Lower lobe of right lung (tissue), 2 donors: ENCODE results near the gene CCR7. TPM values are rescaled to one million over a fixed set of nuclear protein-coding genes. Genes with fewer than 3 reads are reported as not detected.

Experiments used
- ATAC-seq, 2 donors: fragments of 200-7000 bp; cut with Tn5 transposase; one replicate each; pipeline ENCODE4 v1.9.1; 2020 to 2022; ENCODE audit warnings: mild to moderate bottlenecking in 2 of 2, moderate library complexity in 2 of 2
- DNase-seq: peaks from one replicate; pipeline ENCODE4 v3.0.0-alpha.2; 2020
- H3K27ac ChIP-seq: fragments of 200-600 bp; one replicate; pipeline ENCODE4 v1.8.0; 2022
- H3K27me3 ChIP-seq: fragments of 200-600 bp; one replicate; pipeline ENCODE4 v1.8.0; 2022; ENCODE audit warnings: low read depth
- H3K36me3 ChIP-seq: fragments of 200-600 bp; one replicate; pipeline ENCODE4 v1.8.0; 2022; ENCODE audit warnings: mild to moderate bottlenecking
- H3K4me1 ChIP-seq: fragments of 200-600 bp; one replicate; pipeline ENCODE4 v1.8.0; 2022
- H3K4me3 ChIP-seq: fragments of 200-600 bp; one replicate; pipeline ENCODE4 v1.8.0; 2022; ENCODE audit warnings: mild to moderate bottlenecking
- H3K9me3 ChIP-seq: fragments of 200-600 bp; one replicate; pipeline ENCODE4 v1.8.0; 2022
- intact Hi-C: fragments of 100-400 bp; cut with DNase I; formaldehyde crosslinking; loops from one replicate; pipeline ENCODE4 v1.11.0; 2022
- total RNA-seq: library from RNA; stranded (reverse); fragmentation: NEBNext Ultra II Directional; extraction: Animal tissue kit (Norgen Biotek cat#: 25700); gene quantifications from one replicate; pipeline ENCODE4 v1.2.1, GENCODE V29; 2021
- TF ChIP-seq, protein P1 (sequence below): fragments of 200-600 bp; IDR thresholded peaks from one replicate; pipeline ENCODE4 v1.8.0; 2022; ENCODE audit warnings: antibody characterized with exemption, mild to moderate bottlenecking
- donor health status: DM: no; HTN: yes; CAD: no; lungs with severe emphysema.

CCR7 gene
- total RNA-seq, 1 donor from 2014 or later: 2.2 TPM

DNA sequence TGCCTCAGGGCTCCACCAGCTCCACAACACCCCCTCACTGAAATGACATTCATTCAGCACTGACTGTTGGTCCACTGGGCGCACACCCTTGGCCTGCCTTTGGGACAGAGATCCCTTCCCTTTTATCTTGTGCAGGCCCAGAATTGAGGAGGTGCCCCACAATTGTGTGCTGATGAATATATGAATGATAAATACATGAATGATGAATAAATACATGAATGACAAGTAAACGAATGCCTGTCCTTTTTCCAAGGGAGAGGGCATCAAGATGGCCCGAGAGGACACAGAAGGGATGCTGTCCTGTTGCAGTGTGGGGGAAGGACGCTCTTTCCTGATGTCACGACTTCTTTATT is 5.7 kb downstream of the CCR7 start:
- Histone ChIP-seq H3K36me3 (no peaks in the 10 kb centered on the region), H3K4me3 (no peak overlapping the region), H3K27ac (peak overlapping the region; percentile 77), H3K27me3 (no peaks in the 10 kb centered on the region), H3K9me3 (no peaks in the 10 kb centered on the region), H3K4me1 (peaks cover 69% of the 10 kb centered on the region)
- intact Hi-C loops: no loop called here
- TF ChIP-seq, protein P1, sequence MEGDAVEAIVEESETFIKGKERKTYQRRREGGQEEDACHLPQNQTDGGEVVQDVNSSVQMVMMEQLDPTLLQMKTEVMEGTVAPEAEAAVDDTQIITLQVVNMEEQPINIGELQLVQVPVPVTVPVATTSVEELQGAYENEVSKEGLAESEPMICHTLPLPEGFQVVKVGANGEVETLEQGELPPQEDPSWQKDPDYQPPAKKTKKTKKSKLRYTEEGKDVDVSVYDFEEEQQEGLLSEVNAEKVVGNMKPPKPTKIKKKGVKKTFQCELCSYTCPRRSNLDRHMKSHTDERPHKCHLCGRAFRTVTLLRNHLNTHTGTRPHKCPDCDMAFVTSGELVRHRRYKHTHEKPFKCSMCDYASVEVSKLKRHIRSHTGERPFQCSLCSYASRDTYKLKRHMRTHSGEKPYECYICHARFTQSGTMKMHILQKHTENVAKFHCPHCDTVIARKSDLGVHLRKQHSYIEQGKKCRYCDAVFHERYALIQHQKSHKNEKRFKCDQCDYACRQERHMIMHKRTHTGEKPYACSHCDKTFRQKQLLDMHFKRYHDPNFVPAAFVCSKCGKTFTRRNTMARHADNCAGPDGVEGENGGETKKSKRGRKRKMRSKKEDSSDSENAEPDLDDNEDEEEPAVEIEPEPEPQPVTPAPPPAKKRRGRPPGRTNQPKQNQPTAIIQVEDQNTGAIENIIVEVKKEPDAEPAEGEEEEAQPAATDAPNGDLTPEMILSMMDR: no peak
- DNase-seq: no peak
- ATAC-seq: no peak

DNA sequence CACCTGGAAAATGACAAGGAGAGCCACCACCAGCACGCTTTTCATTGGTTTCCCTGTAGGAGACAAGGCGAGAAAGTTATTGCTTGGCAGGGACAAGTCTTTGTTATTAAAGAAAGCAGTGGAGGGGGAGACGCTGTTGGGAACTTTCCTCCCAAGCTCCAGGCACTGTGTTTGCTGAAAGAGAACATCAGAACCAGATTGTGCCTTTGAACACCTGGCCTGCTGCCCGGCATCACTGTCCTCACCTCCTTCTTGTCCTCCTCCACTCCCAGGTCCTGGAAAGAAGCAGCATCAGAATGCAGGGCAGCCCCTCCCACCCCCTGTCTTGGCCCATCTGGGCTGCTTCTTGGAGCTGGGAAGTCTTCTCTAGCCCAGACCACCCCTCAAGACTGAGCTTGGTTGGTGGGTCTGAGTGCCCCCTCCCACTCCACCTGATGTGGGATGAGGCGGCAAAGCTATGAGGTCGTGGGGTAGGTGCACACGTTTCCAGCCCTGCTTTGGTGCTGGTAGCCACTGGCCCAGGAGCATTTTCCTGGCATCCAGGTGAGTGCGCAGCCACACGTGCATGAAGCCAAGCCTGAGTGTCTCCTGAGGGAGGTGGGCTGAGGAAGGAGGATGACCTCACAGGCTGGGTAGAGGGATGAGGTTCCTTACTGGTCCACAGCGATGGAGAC is 6.2 kb downstream of the CCR7 start:
- ATAC-seq (no peak), DNase-seq (no peak)
- Histone ChIP-seq H3K4me1 (peaks cover 74% of the 10 kb centered on the region), H3K4me3 (no peak overlapping the region), H3K27me3 (no peaks in the 10 kb centered on the region), H3K27ac (peak overlapping the region; percentile 77), H3K9me3 (no peaks in the 10 kb centered on the region), H3K36me3 (no peaks in the 10 kb centered on the region)
- TF ChIP-seq, protein P1: no peak
- intact Hi-C loops: no loop called here

DNA sequence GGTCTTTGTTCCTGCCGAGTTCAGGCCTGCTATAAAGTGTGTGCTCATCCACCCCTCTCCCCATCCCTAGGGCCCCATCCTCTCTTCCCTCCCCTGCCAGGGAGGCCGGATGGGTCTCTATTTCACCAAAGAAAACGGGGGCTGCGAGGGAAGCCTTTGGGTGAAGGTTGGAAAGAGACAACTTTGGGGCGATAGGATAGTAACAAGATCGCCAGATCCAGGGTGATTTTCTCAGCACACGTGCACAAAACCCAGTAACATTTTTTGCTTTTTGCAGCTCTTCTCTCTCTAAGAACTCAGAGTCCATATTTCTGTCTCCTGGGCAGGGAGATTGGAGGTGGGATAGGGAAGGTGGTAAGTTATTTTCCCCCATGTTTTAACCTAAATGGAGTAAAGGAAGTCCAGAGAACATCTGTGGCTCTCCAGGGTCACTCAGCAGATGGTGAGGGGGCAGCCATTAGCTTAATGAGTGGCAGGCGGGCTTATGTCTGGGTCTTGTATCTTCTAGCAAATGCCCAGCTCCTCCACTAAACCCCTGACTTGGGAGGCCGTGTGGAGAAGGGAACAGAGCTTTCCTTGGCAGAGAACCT is 6.9 kb downstream of the CCR7 start:
- no peak for DNase-seq
- intact Hi-C loops: no loop called here
- peak overlapping the region; percentile 77 for H3K27ac ChIP-seq

DNA sequence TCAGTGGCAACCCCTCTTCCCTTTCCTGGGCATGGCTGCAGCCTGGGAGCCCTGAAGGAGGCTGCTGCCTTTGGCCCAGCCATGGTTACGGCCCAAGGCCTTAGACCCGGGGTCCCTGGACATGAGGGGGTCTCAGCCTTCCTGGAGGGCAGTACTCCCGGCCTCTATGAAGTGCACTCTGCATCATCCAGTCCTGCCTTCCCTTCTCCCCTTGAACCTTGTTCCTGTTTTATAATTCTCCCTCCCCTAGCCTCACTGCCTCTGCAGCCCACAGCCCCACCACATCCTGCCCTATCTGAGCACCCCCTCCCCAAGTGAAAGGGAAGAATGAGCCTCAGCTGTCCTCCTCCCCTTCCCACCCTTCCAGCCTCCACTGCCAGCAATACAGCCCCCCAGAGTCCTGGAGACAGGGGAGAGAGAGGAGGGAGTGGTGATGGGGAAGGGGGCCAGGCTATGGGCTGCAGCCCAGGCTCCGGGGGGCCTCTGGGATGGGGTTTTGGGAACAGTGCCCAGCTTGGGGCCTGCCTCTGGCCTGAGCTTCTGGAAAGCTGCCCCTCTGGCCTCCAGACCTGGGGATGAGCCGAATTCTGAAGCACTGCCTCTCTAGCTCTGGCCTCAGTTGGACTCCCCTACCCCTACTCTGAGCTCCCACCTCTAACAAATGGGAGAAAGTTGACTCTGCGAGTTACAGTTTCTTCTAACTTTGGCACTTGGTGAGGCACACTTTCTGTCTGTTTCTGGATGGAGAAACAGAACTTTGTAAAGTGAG is 7.6 kb downstream of the CCR7 start:
- no peaks in the 10 kb centered on the region for H3K27me3 ChIP-seq
- peak overlapping the region; percentile 22 for H3K4me3 ChIP-seq
- H3K36me3 ChIP-seq: no peaks in the 10 kb centered on the region
- intact Hi-C loops: no loop called here
- TF ChIP-seq, protein P1: no peak
- ATAC-seq (no peak), DNase-seq (no peak)
- peaks cover 87% of the 10 kb centered on the region for H3K4me1 ChIP-seq
- H3K27ac ChIP-seq: peak overlapping the region; percentile 77
- no peaks in the 10 kb centered on the region for H3K9me3 ChIP-seq

More for the DNA sequence above, 6.9 kb downstream of the CCR7 start:
- no peak overlapping the region for H3K4me3 ChIP-seq
- TF ChIP-seq, protein P1: no peak
- H3K9me3 ChIP-seq: no peaks in the 10 kb centered on the region
- H3K27me3 ChIP-seq: no peaks in the 10 kb centered on the region
- H3K36me3 ChIP-seq: no peaks in the 10 kb centered on the region
- ATAC-seq: no peak
- peaks cover 81% of the 10 kb centered on the region for H3K4me1 ChIP-seq

DNA sequence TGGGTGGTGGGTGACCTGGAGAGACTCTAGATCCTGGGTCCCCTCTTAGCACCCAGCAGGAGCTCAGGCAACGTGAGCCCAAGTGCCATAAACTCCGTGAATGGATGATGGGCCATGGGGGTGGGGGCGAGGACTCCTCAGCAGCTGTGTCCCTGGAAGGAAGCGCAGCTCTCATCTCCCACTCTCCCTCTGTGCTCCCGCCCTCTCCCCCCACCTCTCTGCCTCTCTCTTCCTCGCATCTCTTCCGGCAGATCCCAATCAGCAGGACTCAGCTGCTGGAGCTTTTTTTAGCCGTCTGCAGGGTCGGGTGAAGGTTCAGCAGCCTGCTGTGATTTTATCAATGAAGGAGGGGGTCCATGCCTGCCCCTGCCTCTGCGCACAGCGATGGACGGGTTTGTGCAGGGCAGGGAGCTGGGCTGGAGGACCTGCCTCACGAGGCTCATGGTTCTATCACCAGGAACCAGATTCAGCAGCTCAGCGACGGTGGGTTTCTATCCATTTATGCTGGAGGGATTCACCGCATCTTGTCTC is 8.3 kb downstream of the CCR7 start:
- H3K27ac ChIP-seq: peak overlapping the region; percentile 77
- no peak for DNase-seq
- intact Hi-C loops: no loop called here
- H3K9me3 ChIP-seq: no peaks in the 10 kb centered on the region
- no peak for ATAC-seq
- peak overlapping the region; percentile 22 for H3K4me3 ChIP-seq
- TF ChIP-seq, protein P1: no peak
- peaks cover 95% of the 10 kb centered on the region for H3K4me1 ChIP-seq
- no peaks in the 10 kb centered on the region for H3K27me3 ChIP-seq
- H3K36me3 ChIP-seq: no peaks in the 10 kb centered on the region
